ENCODE measurements around the gene CYP4F22. TPM values are rescaled to one million over a fixed set of nuclear protein-coding genes. Genes with fewer than 3 reads are reported as not detected.

The CYP4F22 gene
- total RNA-seq, 2 experiments from 2014 or later: not detected

DNA sequence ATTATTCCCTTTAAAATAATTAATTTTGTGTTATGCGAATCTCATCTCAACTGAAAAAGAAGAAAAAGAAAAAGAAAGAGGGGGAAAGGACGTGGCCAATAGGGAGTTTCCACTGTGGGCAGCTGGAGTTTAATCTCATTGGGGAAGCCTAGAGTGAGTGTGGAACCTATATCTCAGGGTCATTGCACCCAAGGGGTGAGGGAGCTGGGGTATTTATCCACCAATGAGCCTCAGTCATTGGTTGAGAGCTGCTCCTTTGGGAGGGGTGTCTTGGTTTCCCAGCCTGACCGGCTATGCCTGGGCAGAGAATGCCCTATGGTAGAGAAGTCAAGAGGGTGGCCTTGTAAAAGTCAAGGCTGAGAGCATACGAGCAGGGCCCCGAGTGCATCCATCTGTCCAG, 16.5 kb downstream of the CYP4F22 start:
- Histone ChIP-seq H3K4me3 (ENCODE audit: low read depth, low read length, poor library complexity, severe bottlenecking) (no peak overlapping the region), H4K20me1 (ENCODE audit: insufficient read depth, low read length) (no peaks in the 10 kb centered on the region), H3K4me2 (ENCODE audit: low read length) (no peak overlapping the region), H3K9me2 (ENCODE audit: insufficient read depth, low read length) (no peaks in the 10 kb centered on the region), H3K9me3 (ENCODE audit: low read length) (no peaks in the 10 kb centered on the region), H2AFZ (ENCODE audit: low read length) (no peak overlapping the region), H3K4me1 (ENCODE audit: insufficient read depth, low read length, poor library complexity, severe bottlenecking) (no peaks in the 10 kb centered on the region), H3K27ac (ENCODE audit: low read depth, low read length, poor library complexity, severe bottlenecking) (no peak overlapping the region), H3K79me2 (ENCODE audit: insufficient read depth, low read depth, low read length) (no peaks in the 10 kb centered on the region), H3K36me3 (ENCODE audit: insufficient read depth, low read length) (no peaks in the 10 kb centered on the region)
- TF ChIP-seq CTCF (conservative IDR thresholded peaks at IDR 0.05; ENCODE audit: low read length): no peak
- no peak for TF ChIP-seq EZH2phosphoT487 (IDR thresholded peaks at IDR 0.05; ENCODE audit: borderline replicate concordance, low read depth, low read length)
- BruUV-seq (replicated peaks): no TSS peak
- DNase-seq (ENCODE audit: low spot score): no peak
- ChIA-PET POLR2A (interaction anchor here (0.6 kb wide), 1 partner anchor 1259 kb away, joined by 3 read pairs; no protein-coding TSS in a partner anchor), CTCF (ENCODE audit: unreplicated experiment) (no interaction called here)
- intact Hi-C loops (cut with micrococcal nuclease; ENCODE audit: unreplicated experiment): no loop called here

GRCh38 chr19:15525291-15525690, 17.0 kb downstream of the CYP4F22 start:
- H3K27ac ChIP-seq (ENCODE audit: low read depth, low read length, poor library complexity, severe bottlenecking): no peak overlapping the region
- TF ChIP-seq EZH2phosphoT487 (IDR thresholded peaks at IDR 0.05; ENCODE audit: borderline replicate concordance, low read depth, low read length) (no peak), CTCF (conservative IDR thresholded peaks at IDR 0.05; ENCODE audit: low read length) (no peak)
- CTCF ChIA-PET (ENCODE audit: unreplicated experiment): no interaction called here
- no peak overlapping the region for H3K4me2 ChIP-seq (ENCODE audit: low read length)
- H3K36me3 ChIP-seq (ENCODE audit: insufficient read depth, low read length): no peaks in the 10 kb centered on the region
- H3K4me3 ChIP-seq (ENCODE audit: low read depth, low read length, poor library complexity, severe bottlenecking): no peak overlapping the region
- H2AFZ ChIP-seq (ENCODE audit: low read length): no peak overlapping the region
- no peaks in the 10 kb centered on the region for H4K20me1 ChIP-seq (ENCODE audit: insufficient read depth, low read length)
- POLR2A ChIA-PET: no interaction called here
- H3K4me1 ChIP-seq (ENCODE audit: insufficient read depth, low read length, poor library complexity, severe bottlenecking): no peaks in the 10 kb centered on the region
- no peak for DNase-seq (ENCODE audit: low spot score)
- no peaks in the 10 kb centered on the region for H3K9me2 ChIP-seq (ENCODE audit: insufficient read depth, low read length)
- no TSS peak for BruUV-seq (replicated peaks)
- intact Hi-C loops (cut with micrococcal nuclease; ENCODE audit: unreplicated experiment): no loop called here
- no peaks in the 10 kb centered on the region for H3K9me3 ChIP-seq (ENCODE audit: low read length)
- H3K79me2 ChIP-seq (ENCODE audit: insufficient read depth, low read depth, low read length): no peaks in the 10 kb centered on the region

- POLR2A ChIA-PET: no interaction called here
- Histone ChIP-seq H3K9me3 (ENCODE audit: low read length) (no peaks in the 10 kb centered on the region), H3K4me1 (ENCODE audit: insufficient read depth, low read length, poor library complexity, severe bottlenecking) (no peaks in the 10 kb centered on the region), H2AFZ (ENCODE audit: low read length) (no peak overlapping the region), H4K20me1 (ENCODE audit: insufficient read depth, low read length) (no peaks in the 10 kb centered on the region), H3K4me3 (ENCODE audit: low read depth, low read length, poor library complexity, severe bottlenecking) (no peak overlapping the region), H3K27ac (ENCODE audit: low read depth, low read length, poor library complexity, severe bottlenecking) (no peak overlapping the region), H3K36me3 (ENCODE audit: insufficient read depth, low read length) (no peaks in the 10 kb centered on the region), H3K4me2 (ENCODE audit: low read length) (no peak overlapping the region), H3K9me2 (ENCODE audit: insufficient read depth, low read length) (no peaks in the 10 kb centered on the region), H3K79me2 (ENCODE audit: insufficient read depth, low read depth, low read length) (no peaks in the 10 kb centered on the region)
- CTCF ChIA-PET (ENCODE audit: unreplicated experiment): no interaction called here
- DNase-seq (ENCODE audit: low spot score): no peak
- intact Hi-C loops (cut with micrococcal nuclease; ENCODE audit: unreplicated experiment): no loop called here
- BruUV-seq (replicated peaks): no TSS peak
- no peak for TF ChIP-seq EZH2phosphoT487 (IDR thresholded peaks at IDR 0.05; ENCODE audit: borderline replicate concordance, low read depth, low read length)
- no peak for TF ChIP-seq CTCF (conservative IDR thresholded peaks at IDR 0.05; ENCODE audit: low read length)
These were observed 18.1 kb downstream of the CYP4F22 start for GRCh38 chr19:15526408-15526807.
